ENCODE results near the gene CXCL12.

The CXCL12 gene

GRCh38 chr10:44362866-44363711 lies 21.8 kb downstream of the CXCL12 start:
- no peak for DNase-seq

- no peak for DNase-seq
These were observed 23.8 kb downstream of the CXCL12 start for GRCh38 chr10:44361109-44361508.

GRCh38 chr10:44358080-44358771 lies 26.7 kb downstream of the CXCL12 start:
- DNase-seq: no peak

- DNase-seq: no peak
These were observed 27.8 kb downstream of the CXCL12 start for GRCh38 chr10:44357023-44357540.

GRCh38 chr10:44356139-44357022 lies 28.5 kb downstream of the CXCL12 start:
- no peak for DNase-seq

GRCh38 chr10:44355630-44356029 lies 29.3 kb downstream of the CXCL12 start:
- DNase-seq: no peak

GRCh38 chr10:44354771-44355170 lies 30.1 kb downstream of the CXCL12 start:
- DNase-seq: no peak

GRCh38 chr10:44353721-44354120 lies 31.2 kb downstream of the CXCL12 start:
- DNase-seq: no peak

- DNase-seq: no peak
These were observed 31.8 kb downstream of the CXCL12 start for GRCh38 chr10:44353128-44353390.

- DNase-seq: peak; percentile 39
These were observed 32.4 kb downstream of the CXCL12 start for GRCh38 chr10:44352316-44353127.

- no peak for DNase-seq
These were observed 36.4 kb downstream of the CXCL12 start for GRCh38 chr10:44348496-44348895.

- no peak for DNase-seq
These were observed 37.1 kb downstream of the CXCL12 start for GRCh38 chr10:44347609-44348400.

- no peak for DNase-seq
These were observed 40.2 kb downstream of the CXCL12 start for GRCh38 chr10:44344727-44345126.

- no peak for DNase-seq
These were observed 41.1 kb downstream of the CXCL12 start for GRCh38 chr10:44343843-44344242.

- DNase-seq: no peak
These were observed 43.0 kb downstream of the CXCL12 start for GRCh38 chr10:44341886-44342285.

GRCh38 chr10:44340557-44340956 lies 44.3 kb downstream of the CXCL12 start:
- DNase-seq: no peak

- DNase-seq: no peak
These were observed 45.7 kb downstream of the CXCL12 start for GRCh38 chr10:44339218-44339617.

- no peak for DNase-seq
These were observed 47.8 kb downstream of the CXCL12 start for GRCh38 chr10:44337081-44337480.

- DNase-seq: no peak
These were observed 49.4 kb downstream of the CXCL12 start for GRCh38 chr10:44335330-44336021.

- DNase-seq: peak; percentile 58
These were observed 50.2 kb downstream of the CXCL12 start for GRCh38 chr10:44334621-44335184.

- no peak for DNase-seq
These were observed 50.8 kb downstream of the CXCL12 start for GRCh38 chr10:44334091-44334490.

Measured in fibroblast of upper back skin (primary cell).